ENCODE data around the gene NOA1. TPM values are rescaled to one million over a fixed set of nuclear protein-coding genes. Genes with fewer than 3 reads are reported as not detected.

The NOA1 gene
- polyA plus RNA-seq, 3 donors = 10.4 to 12.6 (median 11.5) TPM

DNA sequence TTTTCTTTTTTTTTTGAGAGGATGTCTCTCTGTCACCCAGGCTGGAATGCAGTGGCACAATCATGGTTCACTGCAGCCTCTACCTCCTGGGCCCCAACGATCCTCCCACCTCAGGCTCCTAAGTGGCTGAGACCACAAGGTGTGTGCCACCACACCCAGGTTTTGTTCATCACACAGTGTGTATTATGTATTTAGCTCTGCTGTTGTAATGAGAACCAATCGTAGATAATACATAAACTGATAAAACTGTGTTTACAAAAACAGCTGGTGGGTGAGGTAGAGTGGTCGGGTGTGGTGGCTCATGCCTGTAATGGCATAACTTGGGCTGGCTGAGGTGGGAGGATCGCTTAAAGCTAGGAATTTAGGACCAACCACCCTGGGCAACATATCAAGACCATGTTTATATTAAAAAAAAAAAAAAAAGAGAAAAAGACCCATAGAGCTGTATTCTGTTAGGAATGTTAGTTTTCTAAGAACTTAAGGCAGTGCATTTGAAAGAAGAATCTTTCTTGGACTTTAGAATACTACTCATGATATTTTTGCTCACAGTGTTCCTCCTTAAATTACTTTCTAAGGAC is 36.2 kb upstream of the NOA1 start:
- H3K27me3 ChIP-seq (ENCODE audit: control insufficient read depth in 2 of 2, insufficient read depth in 2 of 2, low read length in 2 of 2) = no peaks in the 10 kb centered on the region
- H3K36me3 Mint-ChIP-seq = peaks cover 73 to 95% of the 10 kb centered on the region in 2 donors
- H3K4me3 Mint-ChIP-seq = no peak overlapping the region
- WGBS (ENCODE audit: insufficient coverage) = 100% methylated on average over 1 of the region's 4 CpGs
- H3K4me2 ChIP-seq (replicated peaks; ENCODE audit: extremely low read depth, low read length, poor library complexity, severe bottlenecking) = no peak overlapping the region
- H4K20me1 ChIP-seq (ENCODE audit: insufficient read depth, low read length) = peaks cover 21% of the 10 kb centered on the region
- H3K27ac Mint-ChIP-seq = peak overlapping the region in 1 of 7 donors; percentile 7
- intact Hi-C loops (cut with micrococcal nuclease) = no loop called here
- peaks cover 94% of the 10 kb centered on the region in 2 donors for H3K36me3 ChIP-seq (replicated peaks in 1 of 2; ENCODE audit: control insufficient read depth in 1 of 2, insufficient read depth in 2 of 2, low read length in 2 of 2)
- H3K4me3 ChIP-seq (replicated peaks in 1 of 3; ENCODE audit: low read depth in 2 of 3, low read length in 3 of 3) = no peak overlapping the region
- no peak for DNase-seq
- TF ChIP-seq, protein P1, sequence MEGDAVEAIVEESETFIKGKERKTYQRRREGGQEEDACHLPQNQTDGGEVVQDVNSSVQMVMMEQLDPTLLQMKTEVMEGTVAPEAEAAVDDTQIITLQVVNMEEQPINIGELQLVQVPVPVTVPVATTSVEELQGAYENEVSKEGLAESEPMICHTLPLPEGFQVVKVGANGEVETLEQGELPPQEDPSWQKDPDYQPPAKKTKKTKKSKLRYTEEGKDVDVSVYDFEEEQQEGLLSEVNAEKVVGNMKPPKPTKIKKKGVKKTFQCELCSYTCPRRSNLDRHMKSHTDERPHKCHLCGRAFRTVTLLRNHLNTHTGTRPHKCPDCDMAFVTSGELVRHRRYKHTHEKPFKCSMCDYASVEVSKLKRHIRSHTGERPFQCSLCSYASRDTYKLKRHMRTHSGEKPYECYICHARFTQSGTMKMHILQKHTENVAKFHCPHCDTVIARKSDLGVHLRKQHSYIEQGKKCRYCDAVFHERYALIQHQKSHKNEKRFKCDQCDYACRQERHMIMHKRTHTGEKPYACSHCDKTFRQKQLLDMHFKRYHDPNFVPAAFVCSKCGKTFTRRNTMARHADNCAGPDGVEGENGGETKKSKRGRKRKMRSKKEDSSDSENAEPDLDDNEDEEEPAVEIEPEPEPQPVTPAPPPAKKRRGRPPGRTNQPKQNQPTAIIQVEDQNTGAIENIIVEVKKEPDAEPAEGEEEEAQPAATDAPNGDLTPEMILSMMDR (IDR thresholded peaks at IDR 0.05) = no peak
- no peaks in the 10 kb centered on the region for H3K4me1 ChIP-seq (ENCODE audit: control insufficient read depth in 1 of 2, insufficient read depth in 2 of 2, low read length in 2 of 2)
- H3K4me1 Mint-ChIP-seq = no peaks in the 10 kb centered on the region
- H3K79me2 ChIP-seq (ENCODE audit: insufficient read depth, low read length) = peaks cover 14% of the 10 kb centered on the region
- H3K27ac ChIP-seq (ENCODE audit: low read depth in 1 of 2, low read length in 2 of 2) = no peak overlapping the region
- H3K9ac ChIP-seq (ENCODE audit: insufficient read depth, low read length, poor library complexity, severe bottlenecking) = no peak overlapping the region
- H2AFZ ChIP-seq (ENCODE audit: insufficient read depth, low read depth, low read length, poor library complexity, severe bottlenecking) = no peak overlapping the region
- H3K27me3 Mint-ChIP-seq (ENCODE audit: low read depth in 3 of 3) = peaks cover 0 to 2% (median 0%) of the 10 kb centered on the region in 3 donors
- no peaks in the 10 kb centered on the region for H3K9me3 Mint-ChIP-seq
- H3K9me3 ChIP-seq (replicated peaks in 1 of 2; ENCODE audit: control insufficient read depth in 1 of 2, insufficient read depth in 1 of 2, low read length in 2 of 2) = no peaks in the 10 kb centered on the region

DNA sequence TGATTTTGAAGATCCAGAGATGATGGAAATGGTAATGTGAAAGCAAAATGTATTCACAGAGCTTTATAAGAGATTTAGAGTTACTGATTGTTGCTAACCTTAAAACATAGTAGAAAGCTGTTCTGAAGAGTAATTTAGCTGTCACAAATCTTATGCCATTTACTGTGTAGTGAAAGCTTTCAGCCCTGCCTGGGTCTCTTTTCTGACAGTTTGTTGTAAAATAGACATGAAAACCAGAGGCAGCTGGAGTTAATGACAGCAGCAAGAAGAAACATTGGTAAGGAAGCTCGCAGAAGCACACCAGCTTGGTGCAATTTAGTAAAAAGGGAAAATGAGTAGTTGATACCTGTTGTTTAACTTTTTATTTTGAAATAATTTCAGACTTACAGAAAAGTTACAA is 22.3 kb upstream of the NOA1 start:
- H2AFZ ChIP-seq (ENCODE audit: insufficient read depth, low read depth, low read length, poor library complexity, severe bottlenecking) = no peak overlapping the region
- H3K9ac ChIP-seq (ENCODE audit: insufficient read depth, low read length, poor library complexity, severe bottlenecking) = no peak overlapping the region
- no peaks in the 10 kb centered on the region for H3K27me3 ChIP-seq (ENCODE audit: control insufficient read depth in 2 of 2, insufficient read depth in 2 of 2, low read length in 2 of 2)
- Mint-ChIP-seq H3K27ac (no peak overlapping the region), H3K36me3 (peaks cover 70 to 97% of the 10 kb centered on the region in 2 donors), H3K27me3 (ENCODE audit: low read depth in 3 of 3) (no peaks in the 10 kb centered on the region), H3K4me3 (no peak overlapping the region), H3K4me1 (no peaks in the 10 kb centered on the region), H3K9me3 (no peaks in the 10 kb centered on the region)
- peaks cover 40% of the 10 kb centered on the region for H4K20me1 ChIP-seq (ENCODE audit: insufficient read depth, low read length)
- H3K4me1 ChIP-seq (ENCODE audit: control insufficient read depth in 1 of 2, insufficient read depth in 2 of 2, low read length in 2 of 2) = no peaks in the 10 kb centered on the region
- TF ChIP-seq, protein P1 (IDR thresholded peaks at IDR 0.05) = no peak
- H3K4me2 ChIP-seq (replicated peaks; ENCODE audit: extremely low read depth, low read length, poor library complexity, severe bottlenecking) = no peak overlapping the region
- DNase-seq = no peak
- no peak overlapping the region for H3K27ac ChIP-seq (ENCODE audit: low read depth in 1 of 2, low read length in 2 of 2)
- no peak overlapping the region for H3K4me3 ChIP-seq (replicated peaks in 1 of 3; ENCODE audit: low read depth in 2 of 3, low read length in 3 of 3)
- peaks cover 88 to 94% of the 10 kb centered on the region in 2 donors for H3K36me3 ChIP-seq (replicated peaks in 1 of 2; ENCODE audit: control insufficient read depth in 1 of 2, insufficient read depth in 2 of 2, low read length in 2 of 2)
- peaks cover 30% of the 10 kb centered on the region for H3K79me2 ChIP-seq (ENCODE audit: insufficient read depth, low read length)
- no CpG with 5 or more reads among the region's 1 CpG for WGBS (ENCODE audit: insufficient coverage)
- no peaks in the 10 kb centered on the region for H3K9me3 ChIP-seq (replicated peaks in 1 of 2; ENCODE audit: control insufficient read depth in 1 of 2, insufficient read depth in 1 of 2, low read length in 2 of 2)
- intact Hi-C loops (cut with micrococcal nuclease) = no loop called here

Measured in CD14-positive monocyte (primary cell).